ENCODE results near the gene ARHGAP33.

- TF ChIP-seq MXI1 (IDR thresholded peaks at IDR 0.05; ENCODE audit: borderline replicate concordance, low read depth, low read length): no peak
- no peak for TF ChIP-seq CTCF (conservative IDR thresholded peaks at IDR 0.05; ENCODE audit: low read depth, low read length)
These were observed 40.9 kb downstream of the ARHGAP33 start for GRCh38 chr19:35816262-35816661.

Measured in IMR-90 (cell line).